Tibial nerve (tissue), 4 donors: ENCODE data around the gene MADD. TPM values are rescaled to one million over a fixed set of nuclear protein-coding genes. Genes with fewer than 3 reads are reported as not detected.

ENCODE experiments used
- DNase-seq, 2 donors: peaks; one replicate each; pipeline ENCODE4 v3.0.0-alpha.2; 2019; ENCODE audit warnings: low spot score in 2 of 2
- H3K27ac ChIP-seq, 4 donors: fragments of 200-600 bp; sonication (generic) in 3 of 4; one replicate each; pipeline ENCODE4 v1.5.1; 2017 to 2019; ENCODE audit warnings: mild to moderate bottlenecking in 1 of 4
- H3K27me3 ChIP-seq, 2 donors: fragments of 200-600 bp; sonication (generic) in 1 of 2; one replicate each; pipeline versions ENCODE4 v1.5.1 to v1.6.0; 2017 to 2019
- H3K36me3 ChIP-seq, 3 donors: fragments of 200-600 bp; sonication (generic); one replicate each; pipeline ENCODE4 v1.5.1; 2018 to 2019
- H3K4me1 ChIP-seq, 4 donors: fragments of 200-600 bp; sonication (generic) in 3 of 4; one replicate each; pipeline ENCODE4 v1.5.1; 2017 to 2019
- H3K4me3 ChIP-seq, 4 donors: fragments of 200-600 bp; sonication (generic) in 3 of 4; one replicate each; pipeline ENCODE4 v1.5.1; 2017 to 2019; ENCODE audit warnings: mild to moderate bottlenecking in 1 of 4, moderate library complexity in 1 of 4
- H3K9me3 ChIP-seq, 4 donors: fragments of 200-600 bp; sonication (generic) in 3 of 4; one replicate each; pipeline ENCODE4 v1.5.1; 2017 to 2019
- CTCF ChIP-seq, 5 experiments: fragments of 200-600 bp in 3 of 5; fragments of 450-650 bp in 2 of 5; sonication (generic) in 3 of 5; IDR thresholded peaks; one replicate each; pipeline ENCODE4 v1.5.1; 2016 to 2019; ENCODE audit warnings: antibody characterized with exemption in 5 of 5, mild to moderate bottlenecking in 3 of 5, moderate library complexity in 2 of 5
- EP300 ChIP-seq, 2 donors: sonication (generic); formaldehyde crosslinking; IDR thresholded peaks; one replicate each; pipeline ENCODE4 v1.6.1; 2017; ENCODE audit warnings: antibody characterized with exemption in 2 of 2, mild to moderate bottlenecking in 1 of 2
- POLR2A ChIP-seq, 2 donors: fragments of 450-650 bp; IDR thresholded peaks; one replicate each; pipeline ENCODE4 v1.6.1; 2017; ENCODE audit warnings: antibody characterized with exemption in 2 of 2, mild to moderate bottlenecking in 2 of 2, moderate library complexity in 2 of 2
- WGBS, 2 donors: methylation state at CpG; one replicate each; pipeline ENCODE4 v1.1.5; 2018; 5-methylcytosine and 5-hydroxymethylcytosine counted together
- total RNA-seq, 4 donors: library from RNA; depleted of rRNA; stranded (reverse); fragments of >200 nt; gene quantifications; one replicate each; pipeline ENCODE4 v1.1.0, GENCODE V29; 2016

MADD gene
- total RNA-seq, 4 donors from 2014 or later: 41.9 to 68.0 (median 52.2) TPM

- H3K27me3 ChIP-seq: no peaks in the 10 kb centered on the region
- 85 to 89% methylated on average over 23 to 24 of the region's 24 CpGs for WGBS, 2 donors
- no peaks in the 10 kb centered on the region for H3K9me3 ChIP-seq
- TF ChIP-seq POLR2A (IDR thresholded peaks at IDR 0.05): no peak
- no peak for TF ChIP-seq CTCF (IDR thresholded peaks at IDR 0.05)
- TF ChIP-seq EP300 (IDR thresholded peaks at IDR 0.05): no peak
- H3K4me3 ChIP-seq: no peak overlapping the region
- no peaks in the 10 kb centered on the region for H3K4me1 ChIP-seq
- DNase-seq: no peak
- no peak overlapping the region for H3K27ac ChIP-seq
- H3K36me3 ChIP-seq: no peaks in the 10 kb centered on the region
Measured at GRCh38 chr11:47342036-47342803, 72.3 kb downstream of the MADD start.

- 95% methylated on average over 15 of the region's 15 CpGs for WGBS, 2 donors
- Histone ChIP-seq H3K4me3 (no peak overlapping the region), H3K27ac (no peak overlapping the region), H3K27me3 (no peaks in the 10 kb centered on the region), H3K36me3 (no peaks in the 10 kb centered on the region), H3K9me3 (no peaks in the 10 kb centered on the region), H3K4me1 (no peaks in the 10 kb centered on the region)
- TF ChIP-seq POLR2A (IDR thresholded peaks at IDR 0.05) (no peak), EP300 (IDR thresholded peaks at IDR 0.05) (no peak), CTCF (IDR thresholded peaks at IDR 0.05) (no peak)
- DNase-seq: no peak
Measured at GRCh38 chr11:47342854-47343253, 72.9 kb downstream of the MADD start.

GRCh38 chr11:47345890-47346563 lies 76.1 kb downstream of the MADD start:
- H3K9me3 ChIP-seq: no peaks in the 10 kb centered on the region
- no peak for DNase-seq
- no peaks in the 10 kb centered on the region for H3K4me1 ChIP-seq
- H3K27ac ChIP-seq: no peak overlapping the region
- no peaks in the 10 kb centered on the region for H3K36me3 ChIP-seq
- TF ChIP-seq EP300 (IDR thresholded peaks at IDR 0.05): no peak
- TF ChIP-seq CTCF (IDR thresholded peaks at IDR 0.05): no peak
- no peak for TF ChIP-seq POLR2A (IDR thresholded peaks at IDR 0.05)
- H3K27me3 ChIP-seq: no peaks in the 10 kb centered on the region
- no peak overlapping the region for H3K4me3 ChIP-seq
- WGBS, 2 donors: 83 to 85% methylated on average over 16 to 18 of the region's 18 CpGs

- Histone ChIP-seq H3K9me3 (no peaks in the 10 kb centered on the region), H3K27ac (no peak overlapping the region), H3K4me3 (no peak overlapping the region), H3K36me3 (no peaks in the 10 kb centered on the region), H3K27me3 (no peaks in the 10 kb centered on the region), H3K4me1 (no peaks in the 10 kb centered on the region)
- TF ChIP-seq CTCF (IDR thresholded peaks at IDR 0.05): no peak
- TF ChIP-seq POLR2A (IDR thresholded peaks at IDR 0.05): no peak
- TF ChIP-seq EP300 (IDR thresholded peaks at IDR 0.05): no peak
- 62 to 75% methylated on average over 5 of the region's 5 CpGs for WGBS, 2 donors
- DNase-seq: no peak
Measured at GRCh38 chr11:47347137-47347536, 77.2 kb downstream of the MADD start.

DNA sequence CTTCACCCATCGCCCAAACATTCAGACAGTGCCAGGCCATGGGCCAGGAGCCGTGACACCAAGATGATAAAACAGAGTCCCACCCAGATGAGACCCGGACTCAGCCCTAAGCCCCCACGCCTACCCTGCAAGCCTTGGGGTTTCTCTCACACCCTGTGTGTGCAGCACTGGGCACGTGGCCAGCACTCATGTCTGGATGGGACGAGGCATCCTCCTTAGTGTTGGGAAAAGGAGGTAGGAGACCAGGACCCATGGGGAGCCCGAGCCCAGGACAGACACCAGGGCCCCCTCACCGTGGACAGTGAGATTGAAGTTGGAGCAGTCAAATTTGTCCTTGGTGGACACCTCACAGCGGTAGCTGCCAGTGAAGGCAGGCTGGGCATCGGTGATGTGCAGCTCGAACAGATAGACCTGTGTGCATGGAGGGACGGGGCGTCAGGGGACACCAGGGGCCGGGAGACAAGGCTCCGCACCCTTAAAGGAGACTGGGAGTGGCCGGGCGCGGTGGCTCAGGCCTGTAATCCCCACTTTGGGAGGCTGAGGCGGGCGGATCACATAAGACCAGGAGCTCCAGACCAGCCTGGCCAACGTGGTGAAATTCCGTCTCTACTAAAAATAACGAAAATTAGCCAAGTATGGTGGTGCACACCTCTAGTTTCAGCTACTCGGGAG lies 78.3 kb downstream of the MADD start:
- DNase-seq: no peak
- whole genome bisulfite sequencing, 2 donors: 79 to 85% methylated on average over 21 to 24 of the region's 24 CpGs
- no peak overlapping the region for H3K27ac ChIP-seq
- no peak for TF ChIP-seq EP300 (IDR thresholded peaks at IDR 0.05)
- TF ChIP-seq POLR2A (IDR thresholded peaks at IDR 0.05): no peak
- H3K4me3 ChIP-seq: no peak overlapping the region
- no peaks in the 10 kb centered on the region for H3K4me1 ChIP-seq
- no peaks in the 10 kb centered on the region for H3K36me3 ChIP-seq
- H3K9me3 ChIP-seq: no peaks in the 10 kb centered on the region
- H3K27me3 ChIP-seq: no peaks in the 10 kb centered on the region
